B cell (primary cell): ENCODE results near the gene HTR2A. TPM values are rescaled to one million over a fixed set of nuclear protein-coding genes. Genes with fewer than 3 reads are reported as not detected.

Source experiments
- ATAC-seq: fragments of 200-7000 bp; cut with Tn5 transposase; one replicate; pipeline ENCODE4 v1.10.0; 2021; ENCODE audit warnings: low read depth, mild to moderate bottlenecking, moderate number of reproducible peaks, moderate library complexity
- CTCF ChIA-PET: fragments of 350-600 bp; sonication (Branson Sonifier 250); formaldehyde crosslinking; loops from one replicate; lab custom pipeline; 2021; ENCODE audit warnings: antibody characterized with exemption, inconsistent platforms; lab: Charles Lee
- POLR2A ChIA-PET: fragments of 350-600 bp; sonication (Branson Sonifier 250); formaldehyde crosslinking; loops from one replicate; lab custom pipeline; 2021; ENCODE audit warnings: antibody characterized with exemption; lab: Charles Lee
- DNase-seq: peaks from one replicate; pipeline ENCODE4 v3.0.0; 2013
- H2AFZ ChIP-seq: 2 replicates; pipeline ENCODE4 v1.6.1; 2012; ENCODE audit warnings: mild to moderate bottlenecking, low read depth, low read length; ENCODE audit not compliant: insufficient read depth, poor library complexity, severe bottlenecking
- H3K27ac ChIP-seq, 2 donors: 1 replicate in 1 of 2; 2 replicates in 1 of 2; pipeline ENCODE4 v1.5.1; 2012 to 2013; ENCODE audit warnings: low read length in 2 of 2, mild to moderate bottlenecking in 2 of 2, moderate library complexity in 1 of 2
- H3K27me3 ChIP-seq, 4 experiments: fragments of 200-600 bp in 1 of 4; sonication (generic) in 1 of 4; replicated peaks in 1 of 4; 1 replicate in 2 of 4; 2 replicates in 2 of 4; pipeline versions ENCODE4 v1.6.1 to v1.7.0; 2013 to 2016; ENCODE audit warnings: low read length in 3 of 4, mild to moderate bottlenecking in 2 of 4, mixed read lengths in 1 of 4, moderate library complexity in 1 of 4; ENCODE audit not compliant: insufficient read depth in 4 of 4, control insufficient read depth in 3 of 4; ENCODE audit errors: control extremely low read depth in 1 of 4
- H3K36me3 ChIP-seq, 2 experiments: replicated peaks in 1 of 2; 1 replicate in 1 of 2; 2 replicates in 1 of 2; pipeline versions ENCODE4 v1.6.1 to v1.7.1; 2013; ENCODE audit warnings: low read length in 1 of 2; ENCODE audit not compliant: insufficient read depth in 2 of 2, control insufficient read depth in 1 of 2; ENCODE audit errors: control extremely low read depth in 1 of 2, extremely low read depth in 1 of 2
- H3K4me1 ChIP-seq, 2 donors: fragments of 200-600 bp in 1 of 2; sonication (generic) in 1 of 2; 1 replicate in 1 of 2; 2 replicates in 1 of 2; pipeline versions ENCODE4 v1.5.1 to v1.6.1; 2013 to 2017; ENCODE audit warnings: low read length in 2 of 2; ENCODE audit not compliant: control insufficient read depth in 2 of 2, insufficient read depth in 2 of 2
- H3K4me2 ChIP-seq: replicated peaks from 2 replicates; pipeline ENCODE3; 2012; ENCODE audit warnings: mild to moderate bottlenecking, low read depth, low read length; ENCODE audit not compliant: poor library complexity, severe bottlenecking
- H3K4me3 ChIP-seq, 5 experiments: fragments of 200-600 bp in 1 of 5; sonication (generic) in 1 of 5; 1 replicate in 3 of 5; 2 replicates in 2 of 5; pipeline versions ENCODE4 v1.5.1 to v1.7.0; 2011 to 2016; ENCODE audit warnings: low read length in 4 of 5, mild to moderate bottlenecking in 4 of 5, low read depth in 2 of 5, control low read depth in 1 of 5, moderate library complexity in 1 of 5; ENCODE audit not compliant: insufficient read depth in 1 of 5; ENCODE audit errors: control extremely low read depth in 1 of 5, extremely low read depth in 1 of 5
- H3K79me2 ChIP-seq: fragments of 200-600 bp; sonication (generic); one replicate; pipeline ENCODE4 v1.6.0; 2016; ENCODE audit warnings: low read length; ENCODE audit not compliant: control insufficient read depth, insufficient read depth
- H3K9ac ChIP-seq: fragments of 200-600 bp; sonication (generic); 2 replicates; pipeline ENCODE4 v1.6.1; 2017; ENCODE audit warnings: mild to moderate bottlenecking, low read length, moderate library complexity
- H3K9me3 ChIP-seq, 3 donors: one replicate each; pipeline versions ENCODE4 v1.6.1 to v1.7.1; 2013; ENCODE audit warnings: low read length in 2 of 3; ENCODE audit not compliant: control insufficient read depth in 2 of 3, insufficient read depth in 1 of 3; ENCODE audit errors: control extremely low read depth in 1 of 3
- H4K20me1 ChIP-seq: 2 replicates; pipeline ENCODE4 v1.6.0; 2012; ENCODE audit warnings: mild to moderate bottlenecking, low read length; ENCODE audit not compliant: insufficient read depth, control insufficient read depth, poor library complexity, severe bottlenecking
- H3K27ac Mint-ChIP-seq: one replicate; pipeline ENCODE4 v1.8.0; 2021; ENCODE audit warnings: mixed read lengths
- H3K27me3 Mint-ChIP-seq: one replicate; pipeline ENCODE4 v1.8.0; 2021; ENCODE audit warnings: mixed read lengths
- H3K4me1 Mint-ChIP-seq: one replicate; pipeline ENCODE4 v1.8.0; 2021; ENCODE audit warnings: mixed read lengths
- H3K4me3 Mint-ChIP-seq: one replicate; pipeline ENCODE4 v1.8.0; 2021; ENCODE audit warnings: mixed read lengths
- H3K9me3 Mint-ChIP-seq: one replicate; pipeline ENCODE4 v1.8.0; 2022; ENCODE audit warnings: mixed read lengths; ENCODE audit not compliant: insufficient read depth
- CTCF ChIP-seq: fragments of 200-600 bp; IDR thresholded peaks from one replicate; pipeline ENCODE4 v1.8.0; 2022; ENCODE audit warnings: antibody characterized with exemption, mild to moderate bottlenecking
- EZH2 ChIP-seq: IDR thresholded peaks from 2 replicates; pipeline ENCODE4 v1.6.1; 2012; ENCODE audit warnings: borderline replicate concordance, low read depth, mild to moderate bottlenecking, moderate library complexity, low read length; ENCODE audit not compliant: insufficient read depth, poor library complexity, severe bottlenecking
- WGBS: methylation state at CpG from one replicate; pipeline ENCODE4 v1.1.5; 2013; ENCODE audit warnings: missing lambda C conversion rate; ENCODE audit not compliant: insufficient coverage; 5-methylcytosine and 5-hydroxymethylcytosine counted together
- intact Hi-C: fragments of 100-400 bp; cut with micrococcal nuclease; formaldehyde crosslinking; loops from one replicate; pipeline ENCODE4 v1.10.0; 2022
- polyA plus RNA-seq: library from polyadenylated mRNA; depleted of rRNA; stranded (reverse); fragments of >200 nt; gene quantifications from 2 replicates; pipeline ENCODE4 v1.2.3, GENCODE V29; 2012
- total RNA-seq, 2 donors: library from RNA; stranded (reverse); fragments of 120-200 nt in 1 of 2; gene quantifications; 1 replicate in 1 of 2; 2 replicates in 1 of 2; pipeline versions ENCODE4 v1.2.3 to v1.2.4, GENCODE V29; 2013 to 2022

HTR2A gene
- total and polyA plus RNA-seq, 2 donors (not counting 1 experiment from before 2014, with no cell fraction given) = not detected

GRCh38 chr13:46884531-46884930, 12.3 kb downstream of the HTR2A start:
- H3K27me3 Mint-ChIP-seq = peaks cover 25% of the 10 kb centered on the region

GRCh38 chr13:46881621-46882020, 15.2 kb downstream of the HTR2A start:
- no peak overlapping the region for H3K4me3 Mint-ChIP-seq
- H3K36me3 ChIP-seq = no peaks in the 10 kb centered on the region
- ATAC-seq = no peak
- ChIA-PET POLR2A (no interaction called here), CTCF (no interaction called here)
- H4K20me1 ChIP-seq = no peaks in the 10 kb centered on the region
- H3K27ac ChIP-seq = no peak overlapping the region
- intact Hi-C loops = no loop called here
- H3K4me3 ChIP-seq = no peak overlapping the region
- no peak overlapping the region for H3K27ac Mint-ChIP-seq
- H3K4me2 ChIP-seq = no peak overlapping the region
- H3K9ac ChIP-seq = no peak overlapping the region
- H3K4me1 ChIP-seq = no peaks in the 10 kb centered on the region
- H3K9me3 Mint-ChIP-seq = no peaks in the 10 kb centered on the region
- no peak for DNase-seq
- H3K79me2 ChIP-seq = no peaks in the 10 kb centered on the region
- TF ChIP-seq EZH2 (no peak), CTCF (no peak)
- H2AFZ ChIP-seq = no peak overlapping the region
- 100% methylated on average over 1 of the region's 2 CpGs for WGBS
- no peaks in the 10 kb centered on the region for H3K4me1 Mint-ChIP-seq
- H3K27me3 Mint-ChIP-seq = peaks cover 42% of the 10 kb centered on the region
- peaks cover 0 to 12% (median 7%) of the 10 kb centered on the region in 4 experiments for H3K27me3 ChIP-seq
- no peaks in the 10 kb centered on the region for H3K9me3 ChIP-seq

More at GRCh38 chr13:46884531-46884930, 12.3 kb downstream of the HTR2A start:
- ATAC-seq = no peak
- POLR2A ChIA-PET = no interaction called here
- Histone ChIP-seq H3K4me2 (no peak overlapping the region), H3K4me3 (no peak overlapping the region), H2AFZ (no peak overlapping the region), H3K4me1 (no peaks in the 10 kb centered on the region), H4K20me1 (no peaks in the 10 kb centered on the region), H3K36me3 (no peaks in the 10 kb centered on the region), H3K27me3 (peaks cover 0 to 16% (median 1%) of the 10 kb centered on the region in 4 experiments), H3K9me3 (no peaks in the 10 kb centered on the region), H3K9ac (no peak overlapping the region), H3K79me2 (no peaks in the 10 kb centered on the region), H3K27ac (no peak overlapping the region)
- no CpG with 5 or more reads among the region's 3 CpGs for WGBS
- no peak for DNase-seq
- TF ChIP-seq EZH2 = no peak
- no peak for TF ChIP-seq CTCF
- Mint-ChIP-seq H3K27ac (no peak overlapping the region), H3K4me1 (no peaks in the 10 kb centered on the region), H3K4me3 (no peak overlapping the region), H3K9me3 (no peaks in the 10 kb centered on the region)
- CTCF ChIA-PET = no interaction called here
- intact Hi-C loops = no loop called here
